Measurements from ENCODE around the gene IFNGR1. TPM values are rescaled to one million over a fixed set of nuclear protein-coding genes. Genes with fewer than 3 reads are reported as not detected.
A peak's percentile ranks its signal among the peaks of the same experiment; 100 is the strongest.

IFNGR1 gene
- total RNA-seq, 1 experiment from 2014 or later, result 19.5 TPM

DNA sequence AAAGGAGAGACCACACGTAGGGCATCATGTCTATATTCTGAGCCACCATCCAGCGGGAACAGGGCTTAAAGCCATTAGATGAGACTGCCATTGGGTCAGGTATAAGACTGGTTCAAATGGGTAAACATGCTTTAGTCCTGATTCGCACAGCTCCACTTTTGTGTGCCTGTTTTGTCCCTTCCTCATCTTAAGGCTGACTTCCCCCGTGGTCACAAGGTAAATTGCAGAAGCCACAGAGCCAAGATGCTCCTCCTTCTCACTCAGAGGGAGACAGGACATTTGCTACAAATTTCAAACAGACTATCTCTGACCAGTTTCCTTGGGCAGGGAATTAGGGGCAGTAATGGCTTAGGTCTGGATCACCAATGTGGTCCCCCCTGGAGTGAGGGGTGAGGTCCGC lies 11.4 kb upstream of the IFNGR1 start:
- TF ChIP-seq EZH2 (IDR thresholded peaks at IDR 0.05; ENCODE audit: low read depth) (no peak), CTCF (conservative IDR thresholded peaks at IDR 0.05) (no peak)
- Histone ChIP-seq H3K79me2 (ENCODE audit: low read depth) (no peaks in the 10 kb centered on the region), H2AFZ (no peak overlapping the region), H3K4me3 (no peak overlapping the region), H3K4me1 (replicated peaks; ENCODE audit: insufficient read depth) (peaks cover 26% of the 10 kb centered on the region), H4K20me1 (ENCODE audit: insufficient read depth) (no peaks in the 10 kb centered on the region), H3K27me3 (ENCODE audit: insufficient read depth, low read depth) (no peaks in the 10 kb centered on the region), H3K4me2 (no peak overlapping the region), H3K36me3 (ENCODE audit: low read depth) (no peaks in the 10 kb centered on the region), H3K9me2 (ENCODE audit: insufficient read depth) (no peaks in the 10 kb centered on the region), H3F3A (ENCODE audit: insufficient read depth, low read depth) (peaks cover 21% of the 10 kb centered on the region), H3K27ac (no peak overlapping the region), H3K9me3 (ENCODE audit: insufficient read depth, low read depth) (peaks cover 9% of the 10 kb centered on the region; the same call in 1 of the 2 replicates)
- intact Hi-C loops (cut with micrococcal nuclease; ENCODE audit: unreplicated experiment), result no loop called here
- peak in 1 of 2 experiments; percentile 29 for DNase-seq
- POLR2A ChIA-PET (ENCODE audit: unreplicated experiment), result no interaction called here
- CTCF ChIA-PET, result no interaction called here
- no TSS peak for BruUV-seq (replicated peaks)

DNA sequence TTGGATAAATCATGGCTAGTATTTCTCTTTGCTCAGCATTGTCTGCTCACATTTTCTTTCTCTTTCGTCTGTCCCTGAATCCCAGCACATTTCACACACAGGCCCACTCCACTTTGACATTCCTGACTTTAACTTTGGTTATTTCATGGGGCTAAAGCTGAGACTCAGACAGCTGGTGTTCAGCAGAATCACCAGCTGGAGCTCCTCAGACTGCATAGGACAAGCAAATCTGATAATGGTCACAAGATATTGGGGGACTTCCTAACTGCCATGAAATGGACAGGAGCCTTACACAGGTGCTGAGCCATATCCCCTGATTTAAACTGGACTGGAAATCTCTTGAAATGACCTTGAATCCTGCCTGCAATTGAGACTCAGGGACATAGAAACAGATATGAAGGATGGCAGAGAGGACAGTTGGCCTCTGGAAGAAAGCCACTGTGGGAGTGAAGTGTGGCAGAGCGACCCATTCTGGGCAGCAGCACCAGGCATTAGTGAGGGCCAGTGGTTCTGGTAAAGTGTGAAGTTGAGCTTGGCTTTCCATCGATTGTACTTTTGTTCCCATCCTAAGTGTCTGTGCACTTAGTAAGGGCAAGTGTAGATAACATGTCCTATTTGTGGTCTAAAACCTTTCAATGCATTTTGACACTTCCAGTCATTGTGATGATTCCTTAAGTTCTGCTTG lies 10.0 kb upstream of the IFNGR1 start:
- no peak overlapping the region for H3K4me2 ChIP-seq
- peaks cover 13% of the 10 kb centered on the region for H3K4me1 ChIP-seq (replicated peaks; ENCODE audit: insufficient read depth)
- POLR2A ChIA-PET (ENCODE audit: unreplicated experiment), result no interaction called here
- no TSS peak for BruUV-seq (replicated peaks)
- H2AFZ ChIP-seq, result no peak overlapping the region
- no peaks in the 10 kb centered on the region for H3K36me3 ChIP-seq (ENCODE audit: low read depth)
- H3K9me2 ChIP-seq (ENCODE audit: insufficient read depth), result no peaks in the 10 kb centered on the region
- no peaks in the 10 kb centered on the region for H3K79me2 ChIP-seq (ENCODE audit: low read depth)
- CTCF ChIA-PET, result no interaction called here
- no peaks in the 10 kb centered on the region for H3K27me3 ChIP-seq (ENCODE audit: insufficient read depth, low read depth)
- H3K4me3 ChIP-seq, result no peak overlapping the region
- DNase-seq, result no peak
- intact Hi-C loops (cut with micrococcal nuclease; ENCODE audit: unreplicated experiment), result no loop called here
- no peak overlapping the region for H3K27ac ChIP-seq
- H3K9me3 ChIP-seq (ENCODE audit: insufficient read depth, low read depth), result no peaks in the 10 kb centered on the region
- no peaks in the 10 kb centered on the region for H4K20me1 ChIP-seq (ENCODE audit: insufficient read depth)
- peaks cover 11% of the 10 kb centered on the region for H3F3A ChIP-seq (ENCODE audit: insufficient read depth, low read depth)
- TF ChIP-seq EZH2 (IDR thresholded peaks at IDR 0.05; ENCODE audit: low read depth) (no peak), CTCF (conservative IDR thresholded peaks at IDR 0.05) (no peak)

DNA sequence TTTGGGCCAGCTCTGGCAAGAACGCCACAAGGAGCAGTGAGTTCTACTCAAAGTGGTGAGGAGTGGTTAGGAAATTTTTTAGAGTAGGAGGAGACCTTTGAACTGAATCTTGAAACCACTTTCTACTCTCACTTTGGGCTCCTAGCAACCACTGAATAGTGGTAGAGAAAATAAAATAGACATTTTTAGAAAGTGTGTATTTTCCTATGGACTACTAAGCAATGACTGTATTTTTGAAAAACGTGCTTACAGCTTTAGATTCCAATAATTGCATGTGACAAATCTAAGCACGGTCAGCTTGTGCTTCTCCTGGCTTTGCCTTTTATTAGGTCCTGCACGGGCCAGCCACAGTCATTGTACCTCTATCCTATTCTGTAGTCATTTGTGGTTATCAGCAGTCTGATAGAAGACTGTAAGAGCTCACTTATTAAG lies 8.7 kb upstream of the IFNGR1 start:
- Histone ChIP-seq H2AFZ (no peak overlapping the region), H3K4me3 (no peak overlapping the region), H3K4me2 (no peak overlapping the region), H4K20me1 (ENCODE audit: insufficient read depth) (no peaks in the 10 kb centered on the region), H3K4me1 (replicated peaks; ENCODE audit: insufficient read depth) (peaks cover 13% of the 10 kb centered on the region), H3K9me3 (ENCODE audit: insufficient read depth, low read depth) (no peaks in the 10 kb centered on the region), H3K27ac (no peak overlapping the region), H3F3A (ENCODE audit: insufficient read depth, low read depth) (peaks cover 8% of the 10 kb centered on the region; the same call in 1 of the 2 replicates), H3K27me3 (ENCODE audit: insufficient read depth, low read depth) (no peaks in the 10 kb centered on the region), H3K36me3 (ENCODE audit: low read depth) (no peaks in the 10 kb centered on the region), H3K9me2 (ENCODE audit: insufficient read depth) (no peaks in the 10 kb centered on the region), H3K79me2 (ENCODE audit: low read depth) (no peaks in the 10 kb centered on the region)
- CTCF ChIA-PET, result no interaction called here
- intact Hi-C loops (cut with micrococcal nuclease; ENCODE audit: unreplicated experiment), result loop anchor here (1.0 kb wide), 1 partner anchor 21 kb away; no protein-coding TSS in a partner anchor
- POLR2A ChIA-PET (ENCODE audit: unreplicated experiment), result no interaction called here
- no TSS peak for BruUV-seq (replicated peaks)
- no peak for TF ChIP-seq EZH2 (IDR thresholded peaks at IDR 0.05; ENCODE audit: low read depth)
- no peak for DNase-seq

Data from PC-9 (cell line).